SK-N-MC (cell line): ENCODE data around the gene KDM2A.

Experiments
- EZH2 ChIP-seq: fragments of 200-600 bp; sonication (generic); IDR thresholded peaks from one replicate; pipeline ENCODE4 v1.6.1; 2017; ENCODE audit warnings: antibody characterized with exemption
- FOXP2 ChIP-seq: optimal IDR thresholded peaks from 2 replicates; pipeline ENCODE3; 2011; ENCODE audit warnings: mild to moderate bottlenecking, moderate library complexity; ENCODE audit not compliant: insufficient read depth; ENCODE audit errors: extremely low read length, control extremely low read depth
- POLR2AphosphoS5 ChIP-seq: IDR thresholded peaks from 2 replicates; pipeline ENCODE4 v1.6.1; 2012; ENCODE audit warnings: mild to moderate bottlenecking, low read depth, low read length, borderline replicate concordance

GRCh38 chr11:67083786-67084366 lies 35.2 kb upstream of the KDM2A start:
- TF ChIP-seq POLR2AphosphoS5 (no peak), EZH2 (no peak), FOXP2 (no peak)
